HEK293 (cell line): ENCODE data around the gene SLC12A4.

Source experiments
- ZNF433 ChIP-seq: fragments of 450-650 bp; formaldehyde crosslinking; IDR thresholded peaks from 2 replicates; pipeline ENCODE4 v1.5.1; 2016; ENCODE audit warnings: missing biosample characterization, missing genetic modification characterization, low read depth
- ZNF621 ChIP-seq: fragments of 450-650 bp; formaldehyde crosslinking; IDR thresholded peaks from 2 replicates; pipeline ENCODE4 v1.5.1; 2017; ENCODE audit warnings: missing biosample characterization, missing genetic modification characterization
- ZNF707 ChIP-seq: fragments of 450-650 bp; formaldehyde crosslinking; IDR thresholded peaks from 2 replicates; pipeline ENCODE4 v1.5.1; 2016; ENCODE audit warnings: missing biosample characterization, missing genetic modification characterization

DNA sequence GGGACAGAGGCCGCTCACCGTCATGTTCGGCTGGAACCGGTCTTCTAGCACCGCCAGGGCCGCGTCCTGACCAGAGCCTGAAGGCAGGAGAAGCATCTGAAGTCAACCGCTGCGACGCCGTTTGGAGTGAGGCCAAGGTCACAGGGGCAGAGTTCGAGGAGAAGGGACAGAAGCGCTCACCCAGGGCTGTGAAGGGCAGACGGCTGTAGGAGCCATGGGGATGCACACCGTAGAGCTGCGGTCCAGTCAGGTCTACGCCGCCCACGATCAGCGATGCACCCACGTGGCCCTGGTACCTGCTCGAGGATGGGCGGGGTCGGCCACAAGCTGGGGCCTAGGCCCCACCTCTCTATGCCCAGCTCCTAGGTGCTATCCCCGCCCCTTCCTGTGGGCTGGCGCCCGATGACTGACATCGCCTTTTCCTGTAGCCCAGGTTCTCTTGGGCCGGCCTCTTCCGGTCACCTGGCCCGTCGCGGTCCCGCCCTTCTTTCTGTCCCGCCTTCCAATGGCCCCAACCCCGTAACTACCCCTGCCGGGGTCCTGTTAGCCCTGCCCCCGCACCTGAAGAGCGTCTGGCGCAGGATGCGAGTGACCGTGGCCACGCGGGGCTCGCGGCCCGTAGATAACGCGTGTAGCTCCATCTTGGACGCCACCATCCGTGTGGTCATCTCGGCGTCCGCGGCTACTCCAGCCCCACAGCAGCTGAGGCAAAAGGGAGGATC lies 32.9 kb downstream of the SLC12A4 start:
- TF ChIP-seq ZNF707 (tag by site-specific recombination) (no peak), ZNF433 (tag by site-specific recombination) (no peak), ZNF621 (tag by site-specific recombination) (no peak)
